Measurements from ENCODE around the gene C2CD4B.

Gene C2CD4B

GRCh38 chr15:62147551-62147950, 17.5 kb downstream of the C2CD4B start:
- DNase-seq (ENCODE audit: low read depth): no peak

DNA sequence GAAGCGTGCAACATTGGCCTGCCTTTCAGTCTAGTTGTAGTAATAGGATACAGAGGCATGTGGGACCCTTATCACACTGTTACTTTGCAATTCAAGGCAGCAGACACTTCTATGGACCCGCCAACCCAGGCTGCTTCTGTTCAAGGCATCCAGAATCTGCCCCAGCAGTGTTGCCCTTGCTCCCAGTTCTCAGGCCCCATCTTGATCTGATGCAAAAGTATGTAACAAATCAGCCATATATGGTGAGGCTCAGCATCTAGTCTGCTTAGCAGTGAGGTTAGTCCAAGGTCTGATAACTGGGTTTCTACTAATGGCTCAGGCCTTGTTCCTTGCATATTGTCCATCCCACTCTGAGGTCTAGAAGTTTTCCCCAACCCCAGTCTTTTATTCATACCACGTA, 17.9 kb downstream of the C2CD4B start:
- DNase-seq (ENCODE audit: low read depth): no peak

DNA sequence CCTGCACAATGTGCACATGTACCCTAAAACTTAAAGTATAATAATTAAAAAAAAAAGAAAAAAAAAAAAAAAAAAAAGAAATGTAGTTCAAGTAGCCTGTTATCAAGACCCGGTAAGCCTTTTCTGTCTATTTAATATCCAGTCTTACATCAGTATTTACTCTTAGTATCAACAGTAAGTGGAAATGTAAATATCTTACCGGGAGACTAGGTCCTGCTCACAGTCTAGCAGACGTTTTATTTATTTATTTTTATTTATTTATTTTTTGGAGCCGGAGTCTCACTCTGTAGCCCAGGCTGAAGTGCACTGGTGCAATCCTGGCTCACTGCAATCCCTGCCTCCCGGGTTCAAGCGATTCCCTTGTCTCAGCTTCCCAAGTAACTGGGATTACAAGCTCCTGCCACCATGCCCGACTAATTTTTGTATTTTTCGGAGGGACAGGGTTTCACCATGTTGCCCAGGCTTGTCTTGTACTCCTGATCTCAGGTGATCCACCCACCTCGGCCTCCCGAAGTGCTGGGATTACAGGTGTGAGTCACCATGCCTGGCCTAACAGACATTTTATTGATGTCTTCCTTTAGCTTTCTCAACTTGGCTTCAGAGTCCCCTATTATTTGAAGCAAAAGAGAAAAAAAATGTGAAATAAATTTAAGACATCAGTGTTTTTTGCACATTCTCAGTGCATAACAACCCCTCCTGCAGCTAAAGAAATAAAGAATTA, 19.9 kb downstream of the C2CD4B start:
- DNase-seq (ENCODE audit: low read depth): no peak

DNA sequence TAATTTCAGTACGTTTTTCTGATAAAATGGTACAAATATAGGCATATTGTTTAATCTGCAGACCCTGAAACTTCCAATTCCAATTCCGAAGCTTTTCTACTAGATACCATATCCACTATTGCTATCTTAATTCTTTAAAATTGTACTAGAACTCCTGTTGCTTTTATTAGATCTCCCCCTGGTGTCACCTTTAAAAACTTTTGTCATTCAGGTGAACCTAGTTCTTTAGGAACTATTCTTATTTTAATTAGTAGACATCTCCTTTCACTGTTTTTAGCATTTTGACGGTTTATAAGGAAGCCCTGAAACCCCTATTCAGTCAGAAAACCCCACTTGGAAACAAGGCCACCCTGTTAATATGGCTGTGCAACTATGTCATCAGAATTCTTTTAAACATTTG, 22.3 kb downstream of the C2CD4B start:
- DNase-seq (ENCODE audit: low read depth): no peak

- DNase-seq (ENCODE audit: low read depth): no peak
Observed at GRCh38 chr15:62141643-62142588, 23.2 kb downstream of the C2CD4B start.

GRCh38 chr15:62141200-62141599, 23.9 kb downstream of the C2CD4B start:
- no peak for DNase-seq (ENCODE audit: low read depth)

DNA sequence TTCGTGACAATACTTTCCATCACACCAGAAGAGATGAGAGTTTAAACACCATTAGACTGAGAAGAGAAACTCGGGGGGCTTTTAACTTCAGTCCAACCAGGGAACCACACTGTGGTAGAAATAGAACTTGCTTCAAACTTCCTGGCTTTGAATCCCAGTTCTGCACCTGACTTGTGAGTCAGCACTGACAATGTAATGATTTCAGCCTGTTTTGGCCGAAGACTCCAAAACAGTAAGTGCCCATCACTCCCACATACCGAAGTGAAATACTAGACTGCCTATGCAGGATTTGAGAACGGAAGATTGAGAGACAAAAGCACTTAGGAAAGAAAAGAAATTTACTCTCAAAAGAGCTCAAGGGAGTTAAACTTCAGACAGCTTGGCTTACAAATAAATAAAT, 27.0 kb downstream of the C2CD4B start:
- DNase-seq (ENCODE audit: low read depth): peak; percentile 53

DNA sequence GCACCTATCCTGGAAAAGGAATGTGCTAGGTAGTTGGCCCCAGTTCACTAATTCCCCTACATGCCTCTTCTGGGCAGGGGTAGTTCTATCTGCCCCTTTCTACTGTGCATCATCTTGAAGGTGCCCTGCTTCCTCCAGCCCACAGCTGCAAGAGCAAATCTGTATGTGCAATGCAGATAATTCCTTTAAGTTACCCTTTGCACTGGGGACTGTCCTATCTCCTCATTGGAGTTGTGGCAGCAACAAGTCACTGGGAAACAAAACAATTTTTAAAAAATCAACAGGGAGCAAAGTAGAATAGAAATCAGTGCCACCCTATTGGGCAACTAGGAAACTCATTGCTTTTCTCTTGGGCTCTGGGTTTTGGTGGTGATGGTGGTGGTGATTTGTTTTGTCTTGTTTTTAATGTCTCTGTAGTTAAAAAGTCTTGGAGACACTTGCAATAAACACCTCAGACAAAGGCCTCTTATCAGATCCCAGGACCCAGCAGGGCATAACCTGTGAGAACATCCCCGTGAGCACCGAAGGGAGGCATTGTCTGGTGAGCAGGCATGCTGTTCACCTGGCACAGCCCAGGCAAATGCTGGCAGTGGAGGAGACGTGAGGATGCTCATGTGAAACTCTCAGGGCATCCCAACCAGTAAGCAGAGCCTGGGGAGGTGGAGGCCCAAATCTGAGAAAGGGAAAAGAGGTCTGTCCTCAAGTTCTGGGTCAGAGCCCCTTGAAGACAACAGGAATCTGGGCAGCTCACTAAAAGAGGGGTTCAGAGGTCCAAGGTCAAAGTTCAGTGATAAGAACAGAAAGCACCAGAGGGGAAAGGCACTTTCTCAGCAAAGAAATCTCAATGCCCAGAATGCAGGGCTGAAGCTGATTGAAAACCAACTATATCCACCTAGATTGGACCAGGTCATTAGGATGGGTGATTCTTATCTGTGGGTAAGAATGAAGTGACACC, 27.9 kb downstream of the C2CD4B start:
- DNase-seq (ENCODE audit: low read depth): no peak

- no peak for DNase-seq (ENCODE audit: low read depth)
Observed at GRCh38 chr15:62135532-62136134, 29.5 kb downstream of the C2CD4B start.

GRCh38 chr15:62133141-62133540, 31.9 kb downstream of the C2CD4B start:
- DNase-seq (ENCODE audit: low read depth): no peak

GRCh38 chr15:62128916-62129315, 36.2 kb downstream of the C2CD4B start:
- no peak for DNase-seq (ENCODE audit: low read depth)

DNA sequence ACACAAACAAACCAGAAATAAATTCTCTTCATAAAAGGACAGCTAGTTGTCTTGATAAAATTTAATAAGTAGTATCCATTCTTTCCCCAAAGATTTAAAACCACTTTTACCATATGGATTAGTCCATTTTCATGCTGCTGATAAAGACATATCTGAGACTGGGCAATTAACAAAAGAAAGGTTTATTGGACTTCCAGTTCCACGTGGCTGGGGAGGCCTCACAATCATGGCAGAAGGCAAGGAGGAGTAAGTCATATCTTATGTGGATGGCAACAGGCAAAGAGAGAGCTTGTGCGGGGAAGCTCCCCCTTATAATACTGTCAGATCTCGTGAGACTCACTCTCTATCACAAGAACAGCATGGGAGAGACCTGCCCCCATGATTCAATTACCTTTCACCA, 38.7 kb downstream of the C2CD4B start:
- DNase-seq (ENCODE audit: low read depth): no peak

DNA sequence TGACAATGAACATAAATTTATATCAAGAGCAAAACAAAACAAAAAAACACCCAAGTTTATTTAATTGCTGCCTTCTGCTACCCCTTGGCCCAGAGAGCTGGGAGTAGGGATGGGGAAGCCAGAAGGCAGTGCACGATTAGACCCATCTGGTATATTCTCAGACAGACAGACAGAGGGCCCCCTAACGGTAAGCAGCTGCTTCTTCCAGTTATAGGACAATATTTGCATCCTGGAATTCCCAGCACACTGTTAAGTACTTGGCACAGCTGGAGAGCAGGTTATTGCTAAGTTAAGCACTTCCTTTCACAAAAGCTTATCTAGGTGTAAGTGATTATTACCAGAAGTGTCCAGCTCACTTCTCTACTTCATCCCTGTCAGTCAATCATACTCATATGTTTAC, 39.3 kb downstream of the C2CD4B start:
- no peak for DNase-seq (ENCODE audit: low read depth)

GRCh38 chr15:62124973-62125303, 40.1 kb downstream of the C2CD4B start:
- no peak for DNase-seq (ENCODE audit: low read depth)

- no peak for DNase-seq (ENCODE audit: low read depth)
Observed at GRCh38 chr15:62124176-62124972, 40.7 kb downstream of the C2CD4B start.

- no peak for DNase-seq (ENCODE audit: low read depth)
Observed at GRCh38 chr15:62122249-62122648, 42.8 kb downstream of the C2CD4B start.

DNA sequence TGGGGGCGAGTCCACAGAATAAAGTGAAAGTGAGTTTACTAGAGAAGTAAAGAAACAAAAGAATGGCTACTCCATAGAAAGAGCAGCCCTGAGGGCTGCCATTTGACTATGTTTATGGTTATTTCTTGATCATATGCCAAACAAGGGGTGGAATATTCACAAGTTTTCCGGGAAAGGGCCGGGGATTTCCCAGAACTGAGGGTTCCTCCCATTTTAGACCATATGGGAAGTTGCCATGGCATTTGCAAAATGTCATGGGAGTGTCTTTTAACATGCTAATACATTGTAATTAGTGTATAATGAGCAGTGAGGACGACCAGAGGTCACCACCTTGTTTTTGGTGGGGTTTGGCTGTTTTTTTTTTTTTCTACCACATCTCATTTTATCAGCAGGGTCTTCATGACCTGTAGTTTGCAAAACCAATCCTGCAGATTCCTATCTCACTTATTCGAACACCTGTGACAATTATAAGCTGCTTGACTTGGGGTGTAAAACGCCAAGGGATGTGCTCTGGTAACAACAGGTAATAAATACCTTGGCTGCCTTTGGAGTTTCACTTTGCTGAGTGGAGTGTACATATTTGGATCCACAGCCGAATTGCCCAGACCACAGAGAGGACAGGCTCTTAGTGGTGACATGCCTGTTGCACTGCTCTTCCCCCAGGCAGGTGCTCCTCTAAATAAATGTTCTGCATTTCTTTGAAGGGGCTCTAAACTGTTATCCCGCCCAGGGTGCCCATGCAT, 43.6 kb downstream of the C2CD4B start:
- DNase-seq (ENCODE audit: low read depth): no peak

- DNase-seq (ENCODE audit: low read depth): no peak
Observed at GRCh38 chr15:62120776-62121175, 44.3 kb downstream of the C2CD4B start.

- DNase-seq (ENCODE audit: low read depth): no peak
Observed at GRCh38 chr15:62119874-62120273, 45.2 kb downstream of the C2CD4B start.

DNA sequence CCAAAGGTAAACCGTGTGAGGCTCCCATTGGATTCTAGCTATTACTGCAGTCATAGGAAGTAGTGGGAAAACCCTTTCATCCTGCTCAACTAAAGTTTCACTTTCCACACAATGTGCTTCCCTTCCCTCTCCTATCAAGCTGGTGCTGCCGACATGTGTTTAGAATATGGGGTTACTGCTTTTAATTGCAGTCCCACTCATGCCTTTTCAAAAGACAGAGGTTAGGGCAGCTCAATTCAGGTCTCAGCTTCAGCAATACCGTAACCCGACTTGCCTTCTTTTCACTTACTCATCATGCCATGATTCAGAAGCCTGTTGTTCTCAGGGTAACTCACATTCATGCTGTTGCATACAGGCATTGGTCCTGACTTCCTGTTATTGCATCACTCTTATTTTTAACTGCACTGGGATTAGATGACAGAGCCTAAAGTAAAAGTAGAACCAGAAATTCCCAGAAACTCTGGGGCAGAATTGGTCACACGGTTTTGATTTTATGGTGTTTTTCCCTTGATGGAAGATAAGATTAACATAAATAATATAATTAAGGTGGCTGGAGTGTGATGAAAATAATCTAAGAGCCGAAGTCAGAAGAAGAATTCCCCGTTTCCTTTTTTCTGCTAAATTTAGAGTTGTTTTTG, 45.7 kb downstream of the C2CD4B start:
- peak; percentile 77 for DNase-seq (ENCODE audit: low read depth)

Data from HS-5 (cell line).